ENCODE measurements around the gene CCDC149. TPM values are rescaled to one million over a fixed set of nuclear protein-coding genes. Genes with fewer than 3 reads are reported as not detected.

The CCDC149 gene
- total RNA-seq, 4 donors from 2014 or later: 6.5 to 17.4 (median 12.3) TPM

GRCh38 chr4:24872720-24873119 lies 40.1 kb downstream of the CCDC149 start:
- no peak overlapping the region for H3K4me3 ChIP-seq
- TF ChIP-seq POLR2A (IDR thresholded peaks at IDR 0.05) (no peak), EP300 (IDR thresholded peaks at IDR 0.05) (no peak), POLR2AphosphoS5 (IDR thresholded peaks at IDR 0.05) (no peak), CTCF (IDR thresholded peaks at IDR 0.05) (no peak)
- WGBS: 66% methylated on average over 2 of the region's 2 CpGs
- DNase-seq (ENCODE audit: low spot score in 2 of 2): no peak
- H3K9me3 ChIP-seq: no peaks in the 10 kb centered on the region
- no peak overlapping the region for H3K27ac ChIP-seq
- H3K27me3 ChIP-seq: no peaks in the 10 kb centered on the region
- H3K36me3 ChIP-seq: peaks cover 35% of the 10 kb centered on the region
- H3K4me1 ChIP-seq: no peaks in the 10 kb centered on the region

GRCh38 chr4:24871210-24871609 lies 41.6 kb downstream of the CCDC149 start:
- Histone ChIP-seq H3K9me3 (no peaks in the 10 kb centered on the region), H3K4me3 (no peak overlapping the region), H3K27ac (no peak overlapping the region), H3K4me1 (no peaks in the 10 kb centered on the region), H3K36me3 (peaks cover 38% of the 10 kb centered on the region), H3K27me3 (no peaks in the 10 kb centered on the region)
- TF ChIP-seq POLR2AphosphoS5 (IDR thresholded peaks at IDR 0.05) (no peak), EP300 (IDR thresholded peaks at IDR 0.05) (no peak), POLR2A (IDR thresholded peaks at IDR 0.05) (no peak), CTCF (IDR thresholded peaks at IDR 0.05) (no peak)
- whole genome bisulfite sequencing: 64% methylated on average over 3 of the region's 3 CpGs
- DNase-seq (ENCODE audit: low spot score in 2 of 2): no peak

GRCh38 chr4:24867766-24868296 lies 45.0 kb downstream of the CCDC149 start:
- no peaks in the 10 kb centered on the region for H3K27me3 ChIP-seq
- peaks cover 12% of the 10 kb centered on the region for H3K9me3 ChIP-seq
- peaks cover 27% of the 10 kb centered on the region for H3K36me3 ChIP-seq
- no peak for TF ChIP-seq POLR2A (IDR thresholded peaks at IDR 0.05)
- TF ChIP-seq EP300 (IDR thresholded peaks at IDR 0.05): no peak
- no peak for TF ChIP-seq POLR2AphosphoS5 (IDR thresholded peaks at IDR 0.05)
- no peak for TF ChIP-seq CTCF (IDR thresholded peaks at IDR 0.05)
- WGBS: 89% methylated on average over 9 of the region's 9 CpGs
- no peak overlapping the region for H3K27ac ChIP-seq
- no peak overlapping the region for H3K4me3 ChIP-seq
- no peaks in the 10 kb centered on the region for H3K4me1 ChIP-seq
- DNase-seq (ENCODE audit: low spot score in 2 of 2): no peak

GRCh38 chr4:24867251-24867650 lies 45.6 kb downstream of the CCDC149 start:
- Histone ChIP-seq H3K27ac (no peak overlapping the region), H3K27me3 (no peaks in the 10 kb centered on the region), H3K4me3 (no peak overlapping the region), H3K9me3 (peaks cover 15% of the 10 kb centered on the region), H3K4me1 (no peaks in the 10 kb centered on the region), H3K36me3 (peaks cover 23% of the 10 kb centered on the region)
- DNase-seq (ENCODE audit: low spot score in 2 of 2): no peak
- TF ChIP-seq CTCF (IDR thresholded peaks at IDR 0.05): no peak
- TF ChIP-seq EP300 (IDR thresholded peaks at IDR 0.05): no peak
- no peak for TF ChIP-seq POLR2A (IDR thresholded peaks at IDR 0.05)
- TF ChIP-seq POLR2AphosphoS5 (IDR thresholded peaks at IDR 0.05): no peak
- WGBS: 96% methylated on average over 1 of the region's 1 CpG

- H3K27ac ChIP-seq: no peak overlapping the region
- WGBS: 93% methylated on average over 4 of the region's 4 CpGs
- H3K4me3 ChIP-seq: no peak overlapping the region
- DNase-seq (ENCODE audit: low spot score in 2 of 2): no peak
- no peak for TF ChIP-seq CTCF (IDR thresholded peaks at IDR 0.05)
- TF ChIP-seq EP300 (IDR thresholded peaks at IDR 0.05): no peak
- TF ChIP-seq POLR2AphosphoS5 (IDR thresholded peaks at IDR 0.05): no peak
- no peak for TF ChIP-seq POLR2A (IDR thresholded peaks at IDR 0.05)
- no peaks in the 10 kb centered on the region for H3K27me3 ChIP-seq
- H3K36me3 ChIP-seq: peaks cover 18% of the 10 kb centered on the region
- H3K9me3 ChIP-seq: peaks cover 15% of the 10 kb centered on the region
- H3K4me1 ChIP-seq: no peaks in the 10 kb centered on the region
Observed at GRCh38 chr4:24865401-24865800, 47.4 kb downstream of the CCDC149 start.
